Epithelial cell of proximal tubule (primary cell): ENCODE measurements around the gene RUSF1. TPM values are rescaled to one million over a fixed set of nuclear protein-coding genes. Genes with fewer than 3 reads are reported as not detected.
"Not testable (repeated sequence)": the region's sequence is repeated elsewhere in the genome, so short reads cannot be mapped to it uniquely, and the experiment has no call there.

Experiments used
- DNase-seq: peaks from one replicate; pipeline ENCODE4 v3.0.0-alpha.2; 2011; ENCODE audit warnings: low read depth
- H3K4me3 ChIP-seq: 2 replicates; pipeline ENCODE4 v1.5.1; 2011; ENCODE audit warnings: low read depth, mild to moderate bottlenecking, low read length
- CTCF ChIP-seq: conservative IDR thresholded peaks from 2 replicates; pipeline ENCODE4 v1.5.1; 2012; ENCODE audit warnings: low read depth, mild to moderate bottlenecking, low read length
- total RNA-seq: library from RNA; depleted of rRNA; stranded (reverse); fragments of >200 nt; gene quantifications from 2 replicates; pipeline ENCODE4 v1.2.3, GENCODE V29; 2015

The RUSF1 gene
- total RNA-seq, 1 donor from 2014 or later = 42.8 TPM

- no peak for TF ChIP-seq CTCF
- no peak for DNase-seq
Observed at GRCh38 chr16:31486045-31486444, 22.1 kb downstream of the RUSF1 start.

DNA sequence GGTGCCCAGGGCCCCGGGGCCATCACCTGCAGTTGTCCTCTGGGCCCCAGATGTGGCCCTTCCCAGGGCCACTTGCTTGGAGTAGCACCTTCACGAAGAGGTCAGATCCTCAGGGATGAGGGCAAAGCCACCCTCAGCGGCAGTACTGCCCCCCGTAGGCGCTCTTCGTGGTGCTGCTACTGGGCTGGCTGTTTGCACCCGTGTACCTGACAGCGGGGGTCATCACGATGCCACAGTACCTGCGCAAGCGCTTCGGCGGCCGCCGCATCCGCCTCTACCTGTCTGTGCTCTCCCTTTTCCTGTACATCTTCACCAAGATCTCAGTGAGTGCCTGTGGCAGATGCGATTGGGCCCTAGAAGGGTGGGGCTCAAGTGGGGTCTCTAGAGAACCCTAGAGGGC is 22.6 kb downstream of the RUSF1 start:
- no peak overlapping the region for H3K4me3 ChIP-seq
- no peak for TF ChIP-seq CTCF
- DNase-seq = no peak

More at GRCh38 chr16:31486045-31486444, 22.1 kb downstream of the RUSF1 start:
- no peak overlapping the region for H3K4me3 ChIP-seq

DNA sequence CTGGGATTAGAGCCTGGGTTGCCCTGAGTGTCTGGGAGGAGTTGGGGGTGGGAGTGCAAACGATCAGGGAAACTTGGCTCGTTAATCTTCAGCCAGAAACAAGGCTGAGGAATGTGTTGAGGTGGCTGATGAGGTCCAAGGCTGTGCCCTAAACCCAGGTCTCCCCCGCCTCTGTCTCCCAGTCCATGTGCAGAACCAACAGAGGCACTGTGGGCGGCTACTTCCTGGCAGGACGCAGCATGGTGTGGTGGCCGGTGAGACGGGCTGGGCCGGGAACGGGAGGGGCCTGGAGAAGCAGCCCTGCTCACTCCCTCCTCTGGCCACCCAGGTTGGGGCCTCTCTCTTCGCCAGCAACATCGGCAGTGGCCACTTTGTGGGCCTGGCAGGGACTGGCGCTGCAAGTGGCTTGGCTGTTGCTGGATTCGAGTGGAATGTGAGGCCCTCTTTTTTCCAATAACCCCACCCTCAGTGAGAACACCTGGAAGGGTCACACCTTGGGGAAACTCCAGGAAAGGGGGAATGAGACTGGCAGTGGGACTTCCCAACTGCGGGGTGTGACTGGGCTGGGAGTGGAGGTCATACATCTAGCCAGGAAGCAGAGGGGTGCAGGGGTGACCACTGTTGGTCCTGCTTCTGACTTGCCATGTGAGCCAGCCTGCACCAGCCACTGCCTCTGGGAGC is 23.6 kb downstream of the RUSF1 start:
- no peak for TF ChIP-seq CTCF
- H3K4me3 ChIP-seq = peak overlapping the region; percentile 15
- DNase-seq = peak; percentile 39

- not testable (repeated sequence) for DNase-seq, H3K4me3 ChIP-seq
Observed at GRCh38 chr16:31484048-31484447, 24.1 kb downstream of the RUSF1 start.

- no peak for DNase-seq
- no peak for TF ChIP-seq CTCF
- no peak within 1 kb of the TSS for H3K4me3 ChIP-seq
Observed at GRCh38 chr16:31483081-31483480, 25.1 kb downstream of the RUSF1 start, which contains the start of gene SLC5A2. Gene SLC5A2 (plus strand): TSS chr16:31483123. CDS start chr16:31483137, 14 bp downstream.

GRCh38 chr16:31480851-31481536 is 27.2 kb downstream of the RUSF1 start:
- TF ChIP-seq CTCF = no peak
- no peak for DNase-seq
- no peak overlapping the region for H3K4me3 ChIP-seq

GRCh38 chr16:31479751-31480150 is 28.4 kb downstream of the RUSF1 start:
- TF ChIP-seq CTCF = no peak
- H3K4me3 ChIP-seq = no peak overlapping the region
- no peak for DNase-seq
